Osteocyte (in vitro differentiated cells): Measurements from ENCODE around the gene NIN. TPM values are rescaled to one million over a fixed set of nuclear protein-coding genes. Genes with fewer than 3 reads are reported as not detected.

Experiments
- DNase-seq: peaks from one replicate; pipeline ENCODE4 v3.0.0; 2021; ENCODE audit warnings: mixed read lengths; ENCODE audit not compliant: unreplicated experiment; ENCODE audit errors: extremely low spot score
- H3K27ac Mint-ChIP-seq: one replicate; pipeline ENCODE4 v1.8.0; 2021; ENCODE audit warnings: mild to moderate bottlenecking, mixed read lengths; ENCODE audit not compliant: unreplicated experiment
- H3K27me3 Mint-ChIP-seq: one replicate; pipeline ENCODE4 v1.8.0; 2021; ENCODE audit warnings: mixed read lengths; ENCODE audit not compliant: unreplicated experiment
- H3K36me3 Mint-ChIP-seq: one replicate; pipeline ENCODE4 v1.8.0; 2021; ENCODE audit warnings: mixed read lengths; ENCODE audit not compliant: unreplicated experiment
- H3K4me1 Mint-ChIP-seq: one replicate; pipeline ENCODE4 v1.8.0; 2021; ENCODE audit warnings: mixed read lengths; ENCODE audit not compliant: unreplicated experiment
- H3K4me3 Mint-ChIP-seq: one replicate; pipeline ENCODE4 v1.8.0; 2021; ENCODE audit warnings: mild to moderate bottlenecking, moderate library complexity, mixed read lengths; ENCODE audit not compliant: unreplicated experiment
- H3K9me3 Mint-ChIP-seq: one replicate; pipeline ENCODE4 v1.8.0; 2021; ENCODE audit warnings: mixed read lengths; ENCODE audit not compliant: unreplicated experiment
- total RNA-seq: library from RNA; stranded (reverse); gene quantifications from 2 replicates; pipeline ENCODE4 v1.2.1, GENCODE V29; 2021
- TF ChIP-seq, protein P1 (sequence below): fragments of 200-600 bp; sonication (generic); IDR thresholded peaks from 2 replicates; pipeline ENCODE4 v1.5.0; 2021; ENCODE audit warnings: antibody characterized with exemption, mild to moderate bottlenecking, moderate library complexity

NIN gene
- total RNA-seq, 1 donor from 2014 or later, result 50.2 TPM

DNA sequence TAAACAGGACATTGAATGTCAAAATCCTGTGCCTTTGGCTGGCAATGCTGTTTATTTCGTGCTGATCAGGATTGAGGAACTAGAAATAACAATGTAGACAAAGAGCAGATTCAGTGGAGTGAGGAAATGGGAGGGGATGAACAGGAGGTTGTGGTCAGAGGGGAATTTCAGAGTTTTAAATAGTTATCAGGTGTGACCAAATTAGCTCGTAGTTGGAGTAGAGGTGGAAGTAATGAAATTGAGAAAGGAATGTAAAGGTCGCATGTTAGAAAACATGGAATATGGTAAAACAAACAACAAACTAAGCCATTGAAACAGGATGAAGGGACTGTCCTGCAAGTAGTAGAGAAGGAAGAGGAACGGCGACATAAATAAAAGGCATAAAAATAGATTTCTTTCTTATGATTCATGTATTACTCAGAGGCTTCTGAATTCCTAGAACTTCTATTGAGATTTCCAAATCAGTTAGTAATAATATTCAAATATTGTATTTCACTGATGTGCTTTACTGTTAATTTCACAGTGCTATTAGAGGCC lies 153.4 kb downstream of the NIN start:
- Mint-ChIP-seq H3K36me3 (no peaks in the 10 kb centered on the region), H3K4me3 (peak overlapping the region; percentile 15), H3K27me3 (no peaks in the 10 kb centered on the region), H3K4me1 (peaks cover 35% of the 10 kb centered on the region), H3K27ac (peak overlapping the region; percentile 85), H3K9me3 (peaks cover 7% of the 10 kb centered on the region)
- no peak for DNase-seq
- TF ChIP-seq, protein P1, sequence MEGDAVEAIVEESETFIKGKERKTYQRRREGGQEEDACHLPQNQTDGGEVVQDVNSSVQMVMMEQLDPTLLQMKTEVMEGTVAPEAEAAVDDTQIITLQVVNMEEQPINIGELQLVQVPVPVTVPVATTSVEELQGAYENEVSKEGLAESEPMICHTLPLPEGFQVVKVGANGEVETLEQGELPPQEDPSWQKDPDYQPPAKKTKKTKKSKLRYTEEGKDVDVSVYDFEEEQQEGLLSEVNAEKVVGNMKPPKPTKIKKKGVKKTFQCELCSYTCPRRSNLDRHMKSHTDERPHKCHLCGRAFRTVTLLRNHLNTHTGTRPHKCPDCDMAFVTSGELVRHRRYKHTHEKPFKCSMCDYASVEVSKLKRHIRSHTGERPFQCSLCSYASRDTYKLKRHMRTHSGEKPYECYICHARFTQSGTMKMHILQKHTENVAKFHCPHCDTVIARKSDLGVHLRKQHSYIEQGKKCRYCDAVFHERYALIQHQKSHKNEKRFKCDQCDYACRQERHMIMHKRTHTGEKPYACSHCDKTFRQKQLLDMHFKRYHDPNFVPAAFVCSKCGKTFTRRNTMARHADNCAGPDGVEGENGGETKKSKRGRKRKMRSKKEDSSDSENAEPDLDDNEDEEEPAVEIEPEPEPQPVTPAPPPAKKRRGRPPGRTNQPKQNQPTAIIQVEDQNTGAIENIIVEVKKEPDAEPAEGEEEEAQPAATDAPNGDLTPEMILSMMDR, result no peak

DNA sequence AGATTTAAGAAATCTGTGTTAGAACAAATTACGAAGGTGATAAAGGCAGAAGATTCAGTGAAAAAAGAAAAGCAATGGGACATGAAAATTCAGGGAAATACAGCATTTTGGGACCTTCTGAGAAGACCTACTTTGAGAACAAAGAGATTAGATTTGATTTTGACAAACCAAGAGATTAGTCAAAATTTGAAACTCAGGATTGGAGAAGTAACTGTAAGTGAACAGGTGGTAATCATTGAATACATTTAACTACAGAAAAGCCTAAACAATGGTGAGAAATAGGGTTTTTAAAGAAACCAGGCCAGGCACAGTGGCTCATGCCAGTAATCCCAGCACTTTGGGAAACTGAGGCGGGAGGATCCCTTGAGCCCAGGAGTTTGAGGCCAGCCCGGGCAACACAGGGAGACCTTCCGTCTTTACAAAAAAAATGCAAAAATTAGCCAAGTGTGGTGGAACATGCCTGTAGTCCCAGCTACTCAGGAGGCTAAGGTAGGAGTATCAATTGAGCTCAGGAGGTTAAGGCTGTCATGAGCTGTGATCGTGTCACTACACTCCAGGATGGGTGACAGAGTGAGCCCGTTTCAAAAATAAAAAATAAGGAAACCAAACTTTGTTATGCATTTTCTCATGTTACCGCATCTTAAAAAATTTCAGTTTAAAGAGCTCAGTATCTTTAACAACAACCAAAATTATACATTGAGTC lies 154.0 kb downstream of the NIN start:
- Mint-ChIP-seq H3K27ac (peak overlapping the region; percentile 85), H3K4me3 (no peak overlapping the region), H3K36me3 (no peaks in the 10 kb centered on the region), H3K9me3 (peaks cover 7% of the 10 kb centered on the region), H3K27me3 (no peaks in the 10 kb centered on the region), H3K4me1 (peaks cover 35% of the 10 kb centered on the region)
- DNase-seq, result no peak
- TF ChIP-seq, protein P1, result no peak

DNA sequence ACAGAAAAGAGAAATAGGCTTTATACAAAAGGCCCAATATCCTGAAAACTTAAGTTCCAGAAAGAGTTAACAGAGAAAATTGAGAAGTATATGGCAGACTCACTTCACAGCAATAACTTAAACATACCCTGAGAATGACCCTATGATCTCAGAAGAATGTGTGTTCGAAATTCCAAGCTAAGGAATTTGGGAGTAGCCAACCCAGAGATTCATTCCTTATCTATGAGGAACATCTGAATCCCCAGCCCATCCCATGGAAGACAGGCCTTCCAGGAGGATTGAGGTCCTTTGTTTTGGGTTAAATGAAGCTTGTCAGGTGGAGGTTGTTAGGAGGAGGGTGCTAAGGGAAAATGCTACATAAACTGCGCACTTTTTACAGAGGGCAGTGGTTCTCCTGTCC lies 155.4 kb downstream of the NIN start:
- no peak overlapping the region for H3K27ac Mint-ChIP-seq
- no peaks in the 10 kb centered on the region for H3K36me3 Mint-ChIP-seq

DNA sequence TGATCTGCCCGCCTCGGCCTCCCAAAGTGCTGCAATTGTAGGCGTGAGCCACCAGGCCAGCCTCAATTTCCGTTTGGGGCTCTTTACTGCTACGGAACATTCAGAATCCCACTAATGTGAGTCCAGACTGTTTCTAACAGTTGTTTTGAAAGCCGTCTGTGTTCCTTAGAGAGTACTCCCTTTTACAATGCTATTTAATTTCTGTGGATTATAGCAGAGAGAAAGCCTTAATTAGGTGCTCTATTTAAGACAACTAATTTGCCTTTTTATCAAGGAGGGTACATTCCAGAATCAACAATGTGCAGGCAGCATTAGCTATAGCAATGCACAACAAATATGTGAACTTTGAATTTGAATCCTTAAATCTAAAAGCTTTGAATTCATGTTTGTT lies 160.1 kb downstream of the NIN start:
- Mint-ChIP-seq H3K4me1 (peaks cover 21% of the 10 kb centered on the region), H3K27ac (no peak overlapping the region), H3K36me3 (no peaks in the 10 kb centered on the region), H3K27me3 (no peaks in the 10 kb centered on the region), H3K4me3 (no peak overlapping the region), H3K9me3 (no peaks in the 10 kb centered on the region)
- no peak for DNase-seq
- TF ChIP-seq, protein P1, result no peak

More for the DNA sequence above, 155.4 kb downstream of the NIN start:
- Mint-ChIP-seq H3K9me3 (peaks cover 2% of the 10 kb centered on the region), H3K27me3 (no peaks in the 10 kb centered on the region), H3K4me1 (peaks cover 35% of the 10 kb centered on the region), H3K4me3 (no peak overlapping the region)
- DNase-seq, result no peak
- TF ChIP-seq, protein P1, result no peak

DNA sequence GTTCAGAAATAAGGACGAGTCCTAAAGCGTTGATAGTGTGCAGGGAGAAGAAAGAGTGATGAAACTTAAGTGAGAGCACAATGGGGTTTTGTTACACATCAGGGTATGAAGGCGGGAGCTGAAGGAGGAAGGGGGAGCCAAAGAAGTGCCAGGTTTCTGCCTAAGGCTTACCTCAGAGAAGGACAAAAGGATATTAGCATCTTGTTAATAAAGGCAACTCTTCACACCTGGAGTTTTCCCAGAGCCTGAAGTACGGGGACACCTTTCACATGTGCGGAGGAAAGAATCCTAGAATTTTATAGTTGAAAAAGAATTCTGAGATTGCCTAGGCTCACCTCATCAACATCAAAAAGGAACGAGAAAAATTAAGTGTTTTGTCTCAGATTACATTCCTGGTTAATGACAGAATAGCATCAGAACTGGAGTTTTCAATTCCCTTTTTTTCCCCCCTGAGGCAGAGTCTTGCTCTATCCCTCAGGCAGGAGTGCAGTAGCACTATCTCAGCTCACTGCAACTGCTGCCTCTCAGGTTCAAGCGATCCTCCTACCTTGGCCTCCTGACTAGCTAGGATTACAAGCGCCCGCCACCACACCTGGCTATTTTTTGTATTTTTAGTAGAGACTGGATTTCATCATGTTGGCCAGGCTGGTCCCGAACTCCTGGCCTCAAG lies 160.6 kb downstream of the NIN start:
- H3K27ac Mint-ChIP-seq, result no peak overlapping the region
- no peak for DNase-seq
- H3K4me1 Mint-ChIP-seq, result peaks cover 18% of the 10 kb centered on the region
- no peaks in the 10 kb centered on the region for H3K27me3 Mint-ChIP-seq
- TF ChIP-seq, protein P1, result no peak
- no peak overlapping the region for H3K4me3 Mint-ChIP-seq
- H3K9me3 Mint-ChIP-seq, result no peaks in the 10 kb centered on the region
- peaks cover under 1% of the 10 kb centered on the region for H3K36me3 Mint-ChIP-seq
